Ishikawa (cell line): ENCODE results near the gene HOXB1.

ENCODE experiments used
- CEBPB ChIP-seq: IDR thresholded peaks from 2 replicates; pipeline ENCODE4 v1.6.1; 2012
- CREB1 ChIP-seq: IDR thresholded peaks from 2 replicates; pipeline ENCODE4 v1.6.1; 2012; ENCODE audit warnings: low read depth
- EGR1 ChIP-seq: IDR thresholded peaks from 2 replicates; pipeline ENCODE4 v1.6.1; 2012
- EP300 ChIP-seq: IDR thresholded peaks from 2 replicates; pipeline ENCODE4 v1.6.1; 2012; ENCODE audit warnings: borderline replicate concordance
- FOXM1 ChIP-seq: IDR thresholded peaks from 2 replicates; pipeline ENCODE4 v1.6.1; 2012; ENCODE audit warnings: low read depth, borderline replicate concordance
- NFIC ChIP-seq: IDR thresholded peaks from 2 replicates; pipeline ENCODE4 v1.6.1; 2012
- RAD21 ChIP-seq: IDR thresholded peaks from 2 replicates; pipeline ENCODE4 v1.6.1; 2012; ENCODE audit warnings: low read depth
- REST ChIP-seq: IDR thresholded peaks from 2 replicates; pipeline ENCODE4 v1.6.1; 2012; ENCODE audit warnings: low read depth, mild to moderate bottlenecking
- TAF1 ChIP-seq: IDR thresholded peaks from 2 replicates; pipeline ENCODE4 v1.6.1; 2012; ENCODE audit warnings: low read depth, mild to moderate bottlenecking
- TCF12 ChIP-seq: IDR thresholded peaks from 2 replicates; pipeline ENCODE4 v1.6.1; 2012; ENCODE audit warnings: low read depth
- TEAD4 ChIP-seq: IDR thresholded peaks from 2 replicates; pipeline ENCODE4 v1.6.1; 2012
- USF1 ChIP-seq: IDR thresholded peaks from 2 replicates; pipeline ENCODE4 v1.6.1; 2012
- YY1 ChIP-seq: IDR thresholded peaks from 2 replicates; pipeline ENCODE4 v1.6.1; 2012; ENCODE audit warnings: low read depth
- ZBTB7A ChIP-seq: IDR thresholded peaks from 2 replicates; pipeline ENCODE4 v1.6.1; 2012; ENCODE audit warnings: low read depth
- TF ChIP-seq, protein P1 (sequence below): IDR thresholded peaks from 2 replicates; pipeline ENCODE4 v1.6.1; 2012

HOXB1 gene

GRCh38 chr17:48542114-48542656 lies 11.4 kb upstream of the HOXB1 start:
- TF ChIP-seq YY1: no peak
- no peak for TF ChIP-seq EGR1
- no peak for TF ChIP-seq FOXM1
- TF ChIP-seq RAD21: no peak
- TF ChIP-seq REST: no peak
- TF ChIP-seq TEAD4: no peak
- TF ChIP-seq ZBTB7A: no peak
- no peak for TF ChIP-seq CREB1
- TF ChIP-seq EP300: no peak
- TF ChIP-seq CEBPB: no peak
- TF ChIP-seq, protein P1, sequence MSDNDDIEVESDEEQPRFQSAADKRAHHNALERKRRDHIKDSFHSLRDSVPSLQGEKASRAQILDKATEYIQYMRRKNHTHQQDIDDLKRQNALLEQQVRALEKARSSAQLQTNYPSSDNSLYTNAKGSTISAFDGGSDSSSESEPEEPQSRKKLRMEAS: no peak
- TF ChIP-seq NFIC: no peak
- no peak for TF ChIP-seq TAF1
- TF ChIP-seq TCF12: no peak
- TF ChIP-seq USF1: no peak

GRCh38 chr17:48541577-48542113 lies 10.8 kb upstream of the HOXB1 start:
- no peak for TF ChIP-seq USF1
- TF ChIP-seq YY1: no peak
- no peak for TF ChIP-seq ZBTB7A
- TF ChIP-seq EP300: no peak
- TF ChIP-seq EGR1: no peak
- TF ChIP-seq TAF1: no peak
- TF ChIP-seq NFIC: no peak
- TF ChIP-seq RAD21: no peak
- TF ChIP-seq REST: no peak
- TF ChIP-seq CREB1: no peak
- TF ChIP-seq TEAD4: no peak
- TF ChIP-seq, protein P1: no peak
- TF ChIP-seq TCF12: no peak
- no peak for TF ChIP-seq FOXM1
- no peak for TF ChIP-seq CEBPB

DNA sequence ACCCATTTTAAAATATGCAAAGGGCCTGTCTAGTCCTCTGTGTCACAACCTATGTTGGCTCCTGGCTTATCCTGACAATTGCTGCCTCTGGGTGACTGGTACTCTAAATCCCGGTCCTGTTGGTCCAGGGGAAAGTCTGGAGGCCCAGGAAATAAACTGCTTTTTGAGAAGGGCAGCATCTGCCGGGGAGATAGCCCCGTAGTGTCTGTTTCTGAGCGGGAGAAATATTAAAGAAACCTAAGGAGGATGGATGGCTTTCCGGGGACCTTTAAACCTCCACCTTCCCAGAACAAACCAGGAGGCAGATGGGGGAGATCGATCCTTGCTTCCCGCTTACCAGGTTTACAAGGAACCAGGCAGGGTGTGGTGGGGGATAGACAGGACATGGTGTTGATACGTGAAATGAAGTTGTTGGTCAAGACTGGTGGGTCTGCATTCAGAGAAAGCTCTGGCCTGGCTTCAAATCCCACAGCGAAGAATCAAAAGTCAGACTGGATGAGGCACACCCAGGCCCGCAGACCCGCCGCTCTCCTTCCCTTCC lies 10.3 kb upstream of the HOXB1 start:
- TF ChIP-seq EP300 (no peak), RAD21 (no peak), TEAD4 (no peak), YY1 (no peak), REST (no peak), USF1 (no peak), FOXM1 (no peak), NFIC (no peak), ZBTB7A (no peak), TCF12 (no peak), TAF1 (no peak), CREB1 (no peak), EGR1 (no peak), CEBPB (no peak)
- TF ChIP-seq, protein P1: no peak
